Measurements from ENCODE around the gene COQ5. TPM values are rescaled to one million over a fixed set of nuclear protein-coding genes. Genes with fewer than 3 reads are reported as not detected.
A peak's percentile ranks its signal among the peaks of the same experiment; 100 is the strongest.

Gene COQ5
- total RNA-seq, 5 donors from 2014 or later (not counting 1 experiment from before 2014, with no cell fraction given), result 11.3 to 23.4 (median 21.5) TPM

- no peaks in the 10 kb centered on the region for H3K9me3 ChIP-seq
- no peak overlapping the region for H3K27ac Mint-ChIP-seq
- H3K36me3 ChIP-seq (ENCODE audit: control insufficient read depth in 2 of 2, extremely low read depth in 1 of 2, insufficient read depth in 1 of 2, low read length in 1 of 2), result peaks cover 0 to 27% of the 10 kb centered on the region in 2 donors
- H3K4me3 ChIP-seq (ENCODE audit: control insufficient read depth in 1 of 2, extremely low read depth in 1 of 2, low read length in 1 of 2), result no peak overlapping the region
- ChIA-PET POLR2A (no interaction called here), CTCF (no interaction called here)
- H3K4me1 Mint-ChIP-seq, result no peaks in the 10 kb centered on the region
- DNase-seq, result no peak
- no peaks in the 10 kb centered on the region for H3K9me3 Mint-ChIP-seq
- no peaks in the 10 kb centered on the region for H3K27me3 Mint-ChIP-seq
- no peaks in the 10 kb centered on the region for H3K4me1 ChIP-seq (ENCODE audit: control insufficient read depth in 1 of 2, extremely low read depth in 1 of 2, insufficient read depth in 2 of 2, low read length in 2 of 2)
- 100% methylated on average over 2 of the region's 2 CpGs for WGBS (ENCODE audit: insufficient coverage)
- no peak for ATAC-seq (replicated peaks in 1 of 4)
- H3K27ac ChIP-seq (ENCODE audit: low read length), result no peak overlapping the region
- H3K36me3 Mint-ChIP-seq, result peaks cover 25% of the 10 kb centered on the region
- no peak overlapping the region for H3K4me3 Mint-ChIP-seq
- H3K27me3 ChIP-seq (replicated peaks in 1 of 2; ENCODE audit: control insufficient read depth in 2 of 2, extremely low read depth in 1 of 2, insufficient read depth in 2 of 2, low read length in 1 of 2), result no peaks in the 10 kb centered on the region
Observed at GRCh38 chr12:120515496-120515895, 13.5 kb downstream of the COQ5 start.

DNA sequence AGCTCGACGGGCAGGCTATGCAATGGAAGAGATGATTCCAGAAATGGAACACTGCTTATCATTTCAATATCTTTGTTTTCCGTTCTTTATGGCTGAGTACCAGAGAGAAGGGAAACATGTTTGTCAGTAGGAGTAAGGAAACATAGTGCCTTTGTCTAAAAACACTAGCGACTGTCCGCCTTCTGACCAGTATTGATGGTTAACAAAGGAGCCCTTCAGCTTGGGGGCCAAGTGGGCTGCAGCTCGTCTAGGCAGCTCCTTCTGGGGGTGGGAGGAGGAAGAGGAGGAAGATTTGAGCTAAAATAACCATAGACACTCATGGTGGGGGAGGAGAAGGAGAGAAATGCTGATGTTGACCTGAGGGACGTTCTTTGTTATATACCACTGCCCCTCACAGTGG is 15.0 kb downstream of the COQ5 start:
- no peak for ATAC-seq (replicated peaks in 1 of 4)
- H3K4me1 ChIP-seq (ENCODE audit: control insufficient read depth in 1 of 2, extremely low read depth in 1 of 2, insufficient read depth in 2 of 2, low read length in 2 of 2), result no peaks in the 10 kb centered on the region
- Mint-ChIP-seq H3K36me3 (peaks cover 32% of the 10 kb centered on the region), H3K9me3 (no peaks in the 10 kb centered on the region), H3K4me1 (no peaks in the 10 kb centered on the region), H3K4me3 (no peak overlapping the region), H3K27ac (no peak overlapping the region), H3K27me3 (no peaks in the 10 kb centered on the region)
- no peak overlapping the region for H3K4me3 ChIP-seq (ENCODE audit: control insufficient read depth in 1 of 2, extremely low read depth in 1 of 2, low read length in 1 of 2)
- CTCF ChIA-PET, result interaction anchor here in 1 of 2 donors (0.6 kb wide), 1 partner anchor 551 kb away, joined by 4 read pairs; no protein-coding TSS in a partner anchor
- whole genome bisulfite sequencing (ENCODE audit: insufficient coverage), result no CpG with 5 or more reads among the region's 7 CpGs
- peaks cover 5 to 42% of the 10 kb centered on the region in 2 donors for H3K36me3 ChIP-seq (ENCODE audit: control insufficient read depth in 2 of 2, extremely low read depth in 1 of 2, insufficient read depth in 1 of 2, low read length in 1 of 2)
- no peak for DNase-seq
- H3K27ac ChIP-seq (ENCODE audit: low read length), result no peak overlapping the region
- no peaks in the 10 kb centered on the region for H3K9me3 ChIP-seq
- POLR2A ChIA-PET, result no interaction called here
- H3K27me3 ChIP-seq (replicated peaks in 1 of 2; ENCODE audit: control insufficient read depth in 2 of 2, extremely low read depth in 1 of 2, insufficient read depth in 2 of 2, low read length in 1 of 2), result no peaks in the 10 kb centered on the region

DNA sequence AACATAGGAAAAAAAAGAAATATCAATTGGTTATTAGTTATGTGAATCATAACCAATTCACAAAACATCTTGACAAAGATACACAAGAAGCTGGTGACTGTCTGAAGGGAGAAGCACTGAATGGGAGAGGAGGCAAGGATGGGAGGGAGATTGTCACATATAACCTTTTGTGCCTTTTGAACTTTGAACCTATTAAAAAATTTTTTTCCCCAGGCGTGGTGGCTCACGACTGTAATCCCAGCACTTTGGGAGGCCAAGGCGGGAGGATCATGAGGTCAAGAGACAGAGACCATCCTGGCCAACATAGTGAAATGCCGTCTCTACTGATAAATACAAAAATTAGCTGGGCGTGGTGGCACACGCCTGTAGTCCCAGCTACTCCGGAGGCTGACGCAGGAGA is 20.4 kb downstream of the COQ5 start:
- WGBS (ENCODE audit: insufficient coverage), result 98% methylated on average over 8 of the region's 8 CpGs
- DNase-seq (no peak), ATAC-seq (replicated peaks in 1 of 4) (no peak)
- Mint-ChIP-seq H3K4me1 (no peaks in the 10 kb centered on the region), H3K36me3 (peaks cover 27% of the 10 kb centered on the region), H3K27me3 (no peaks in the 10 kb centered on the region), H3K4me3 (no peak overlapping the region), H3K9me3 (no peaks in the 10 kb centered on the region), H3K27ac (no peak overlapping the region)
- Histone ChIP-seq H3K4me3 (ENCODE audit: control insufficient read depth in 1 of 2, extremely low read depth in 1 of 2, low read length in 1 of 2) (no peak overlapping the region), H3K36me3 (ENCODE audit: control insufficient read depth in 2 of 2, extremely low read depth in 1 of 2, insufficient read depth in 1 of 2, low read length in 1 of 2) (peaks cover 8 to 48% of the 10 kb centered on the region in 2 donors), H3K9me3 (no peaks in the 10 kb centered on the region), H3K27me3 (replicated peaks in 1 of 2; ENCODE audit: control insufficient read depth in 2 of 2, extremely low read depth in 1 of 2, insufficient read depth in 2 of 2, low read length in 1 of 2) (no peaks in the 10 kb centered on the region), H3K4me1 (ENCODE audit: control insufficient read depth in 1 of 2, extremely low read depth in 1 of 2, insufficient read depth in 2 of 2, low read length in 2 of 2) (no peaks in the 10 kb centered on the region), H3K27ac (ENCODE audit: low read length) (no peak overlapping the region)
- CTCF ChIA-PET, result interaction anchor here in 1 of 2 donors (0.7 kb wide), 1 partner anchor 174 kb away, joined by 7 read pairs; no protein-coding TSS in a partner anchor
- POLR2A ChIA-PET, result no interaction called here

GRCh38 chr12:120504587-120504986 is 24.4 kb downstream of the COQ5 start:
- H3K9me3 ChIP-seq, result no peaks in the 10 kb centered on the region
- no peaks in the 10 kb centered on the region for H3K27me3 Mint-ChIP-seq
- no peak overlapping the region for H3K27ac Mint-ChIP-seq
- ATAC-seq (replicated peaks in 1 of 4) (no peak), DNase-seq (no peak)
- POLR2A ChIA-PET, result interaction anchor here in 1 of 2 donors (1.2 kb wide), 1 partner anchor 10 kb away, joined by 3 read pairs; no protein-coding TSS in a partner anchor
- H3K4me3 Mint-ChIP-seq, result no peak overlapping the region
- peaks cover 28% of the 10 kb centered on the region for H3K36me3 Mint-ChIP-seq
- CTCF ChIA-PET, result interaction anchor here (0.6 to 0.7 kb wide), 2 partner anchors 23 to 556 kb away, joined by 3 to 4 read pairs; no protein-coding TSS in a partner anchor
- no peaks in the 10 kb centered on the region for H3K4me1 ChIP-seq (ENCODE audit: control insufficient read depth in 1 of 2, extremely low read depth in 1 of 2, insufficient read depth in 2 of 2, low read length in 2 of 2)
- H3K36me3 ChIP-seq (ENCODE audit: control insufficient read depth in 2 of 2, extremely low read depth in 1 of 2, insufficient read depth in 1 of 2, low read length in 1 of 2), result peaks cover 13 to 42% of the 10 kb centered on the region in 2 donors
- H3K27me3 ChIP-seq (replicated peaks in 1 of 2; ENCODE audit: control insufficient read depth in 2 of 2, extremely low read depth in 1 of 2, insufficient read depth in 2 of 2, low read length in 1 of 2), result no peaks in the 10 kb centered on the region
- H3K27ac ChIP-seq (ENCODE audit: low read length), result no peak overlapping the region
- 100% methylated on average over 1 of the region's 4 CpGs for WGBS (ENCODE audit: insufficient coverage)
- H3K9me3 Mint-ChIP-seq, result no peaks in the 10 kb centered on the region
- no peak overlapping the region for H3K4me3 ChIP-seq (ENCODE audit: control insufficient read depth in 1 of 2, extremely low read depth in 1 of 2, low read length in 1 of 2)
- H3K4me1 Mint-ChIP-seq, result peaks cover 3 to 8% (median 5%) of the 10 kb centered on the region in 3 donors

DNA sequence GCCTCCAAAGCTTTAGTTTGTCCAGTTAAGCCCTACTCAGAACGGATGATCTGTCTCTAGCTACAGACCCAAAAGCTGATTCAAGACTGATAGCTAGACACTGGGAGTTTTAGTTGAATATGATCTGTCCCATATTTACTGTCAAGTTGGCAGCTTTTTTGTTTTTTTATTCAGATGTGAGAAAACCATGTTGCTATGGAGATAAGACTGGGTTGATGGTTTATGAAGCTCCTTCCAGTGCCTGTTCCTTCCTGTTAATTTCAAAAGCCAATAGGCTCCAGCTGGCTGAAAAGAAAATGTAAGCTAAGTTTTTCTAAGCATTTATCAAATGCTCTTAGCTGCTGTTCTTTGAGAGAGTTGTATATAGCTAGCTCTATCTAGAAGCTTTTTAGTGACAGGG is 28.4 kb downstream of the COQ5 start:
- Mint-ChIP-seq H3K9me3 (no peaks in the 10 kb centered on the region), H3K27me3 (no peaks in the 10 kb centered on the region), H3K36me3 (peaks cover 27% of the 10 kb centered on the region), H3K4me3 (no peak overlapping the region), H3K27ac (peak overlapping the region; percentile 12 to 47), H3K4me1 (peaks cover 21 to 31% (median 29%) of the 10 kb centered on the region in 3 donors)
- Histone ChIP-seq H3K27me3 (replicated peaks in 1 of 2; ENCODE audit: control insufficient read depth in 2 of 2, extremely low read depth in 1 of 2, insufficient read depth in 2 of 2, low read length in 1 of 2) (no peaks in the 10 kb centered on the region), H3K27ac (ENCODE audit: low read length) (no peak overlapping the region), H3K4me3 (ENCODE audit: control insufficient read depth in 1 of 2, extremely low read depth in 1 of 2, low read length in 1 of 2) (no peak overlapping the region), H3K9me3 (no peaks in the 10 kb centered on the region), H3K36me3 (ENCODE audit: control insufficient read depth in 2 of 2, extremely low read depth in 1 of 2, insufficient read depth in 1 of 2, low read length in 1 of 2) (peaks cover 6 to 29% of the 10 kb centered on the region in 2 donors), H3K4me1 (ENCODE audit: control insufficient read depth in 1 of 2, extremely low read depth in 1 of 2, insufficient read depth in 2 of 2, low read length in 2 of 2) (peaks cover 10 to 11% of the 10 kb centered on the region in 2 experiments)
- no peak for DNase-seq
- CTCF ChIA-PET, result interaction anchor here (0.7 to 1.1 kb wide), 5 partner anchors 10 to 31 kb away, joined by 3 to 5 read pairs (median 4); partner anchors contain the start of genes COQ5 (in 1 of the 2) and SRSF9 (in 1 of the 2)
- POLR2A ChIA-PET, result interaction anchor here in 1 of 2 donors (0.6 to 0.7 kb wide), 2 partner anchors 61 to 66 kb away, joined by 3 to 5 read pairs; no protein-coding TSS in a partner anchor
- no CpG with 5 or more reads among the region's 1 CpG for WGBS (ENCODE audit: insufficient coverage)
- no peak for ATAC-seq (replicated peaks in 1 of 4)

DNA sequence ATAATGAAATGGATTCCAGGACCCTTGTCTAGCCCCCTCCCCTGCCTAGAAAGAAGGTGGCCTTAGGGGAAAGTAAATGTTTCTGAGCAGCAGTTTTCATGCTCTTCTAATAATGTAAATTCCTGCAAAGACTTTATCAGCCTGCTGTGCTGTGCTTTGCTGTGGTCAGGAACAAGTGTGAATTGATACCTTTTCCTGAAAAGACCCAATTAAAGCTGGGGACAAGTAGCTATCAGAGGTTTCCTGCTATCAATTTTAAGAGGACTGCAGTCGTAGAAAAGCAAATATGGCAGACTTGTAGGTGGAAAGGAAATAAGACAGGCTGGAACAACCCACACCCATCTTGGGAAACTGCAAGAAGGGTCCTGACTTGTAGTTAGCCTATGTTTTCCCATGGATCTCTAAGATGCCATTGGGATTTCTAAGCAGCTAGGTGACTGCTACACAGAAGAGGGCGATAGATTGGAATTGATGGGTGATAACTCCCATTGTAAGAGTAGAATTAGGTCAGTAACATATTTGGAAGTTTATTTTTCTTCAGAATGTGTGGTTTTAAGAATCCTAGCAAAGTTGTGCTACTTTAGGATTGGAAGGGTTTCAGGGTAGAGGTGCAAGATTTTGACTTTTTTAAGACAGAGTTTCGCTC is 30.0 kb downstream of the COQ5 start:
- H3K27me3 Mint-ChIP-seq, result no peaks in the 10 kb centered on the region
- H3K27me3 ChIP-seq (replicated peaks in 1 of 2; ENCODE audit: control insufficient read depth in 2 of 2, extremely low read depth in 1 of 2, insufficient read depth in 2 of 2, low read length in 1 of 2), result no peaks in the 10 kb centered on the region
- no peak overlapping the region for H3K27ac ChIP-seq (ENCODE audit: low read length)
- POLR2A ChIA-PET, result interaction anchor here in 1 of 2 donors (0.6 kb wide), 1 partner anchor 18 kb away, joined by 3 read pairs; no protein-coding TSS in a partner anchor
- CTCF ChIA-PET, result interaction anchor here in 1 of 2 donors (1.1 kb wide), 2 partner anchors 53 to 473 kb away, joined by 3 to 4 read pairs; no protein-coding TSS in a partner anchor
- no peak overlapping the region for H3K4me3 Mint-ChIP-seq
- WGBS (ENCODE audit: insufficient coverage), result 96% methylated on average over 2 of the region's 3 CpGs
- H3K36me3 ChIP-seq (ENCODE audit: control insufficient read depth in 2 of 2, extremely low read depth in 1 of 2, insufficient read depth in 1 of 2, low read length in 1 of 2), result peaks cover 6 to 21% of the 10 kb centered on the region in 2 donors
- DNase-seq (no peak), ATAC-seq (replicated peaks in 1 of 4) (no peak)
- no peak overlapping the region for H3K4me3 ChIP-seq (ENCODE audit: control insufficient read depth in 1 of 2, extremely low read depth in 1 of 2, low read length in 1 of 2)
- H3K4me1 Mint-ChIP-seq, result peaks cover 29 to 37% (median 33%) of the 10 kb centered on the region in 3 donors
- no peaks in the 10 kb centered on the region for H3K9me3 ChIP-seq
- H3K9me3 Mint-ChIP-seq, result no peaks in the 10 kb centered on the region
- H3K4me1 ChIP-seq (ENCODE audit: control insufficient read depth in 1 of 2, extremely low read depth in 1 of 2, insufficient read depth in 2 of 2, low read length in 2 of 2), result peaks cover 15 to 16% of the 10 kb centered on the region in 2 experiments
- H3K36me3 Mint-ChIP-seq, result peaks cover 26% of the 10 kb centered on the region
- H3K27ac Mint-ChIP-seq, result peak overlapping the region; percentile 59 to 93
